Astrocyte (in vitro differentiated cells and primary cell): ENCODE results near the gene ADAMTS10.

Source experiments
- EZH2 ChIP-seq: IDR thresholded peaks from 2 replicates; pipeline ENCODE4 v1.6.1; 2012; ENCODE audit warnings: mild to moderate bottlenecking, low read length, inconsistent platforms; ENCODE audit not compliant: insufficient read depth
- TF ChIP-seq, protein P1 (sequence below): IDR thresholded peaks from 2 replicates; pipeline ENCODE4 v1.5.1; 2011; ENCODE audit warnings: low read depth, mild to moderate bottlenecking, inconsistent platforms, low read length, moderate library complexity; ENCODE audit not compliant: insufficient read depth

DNA sequence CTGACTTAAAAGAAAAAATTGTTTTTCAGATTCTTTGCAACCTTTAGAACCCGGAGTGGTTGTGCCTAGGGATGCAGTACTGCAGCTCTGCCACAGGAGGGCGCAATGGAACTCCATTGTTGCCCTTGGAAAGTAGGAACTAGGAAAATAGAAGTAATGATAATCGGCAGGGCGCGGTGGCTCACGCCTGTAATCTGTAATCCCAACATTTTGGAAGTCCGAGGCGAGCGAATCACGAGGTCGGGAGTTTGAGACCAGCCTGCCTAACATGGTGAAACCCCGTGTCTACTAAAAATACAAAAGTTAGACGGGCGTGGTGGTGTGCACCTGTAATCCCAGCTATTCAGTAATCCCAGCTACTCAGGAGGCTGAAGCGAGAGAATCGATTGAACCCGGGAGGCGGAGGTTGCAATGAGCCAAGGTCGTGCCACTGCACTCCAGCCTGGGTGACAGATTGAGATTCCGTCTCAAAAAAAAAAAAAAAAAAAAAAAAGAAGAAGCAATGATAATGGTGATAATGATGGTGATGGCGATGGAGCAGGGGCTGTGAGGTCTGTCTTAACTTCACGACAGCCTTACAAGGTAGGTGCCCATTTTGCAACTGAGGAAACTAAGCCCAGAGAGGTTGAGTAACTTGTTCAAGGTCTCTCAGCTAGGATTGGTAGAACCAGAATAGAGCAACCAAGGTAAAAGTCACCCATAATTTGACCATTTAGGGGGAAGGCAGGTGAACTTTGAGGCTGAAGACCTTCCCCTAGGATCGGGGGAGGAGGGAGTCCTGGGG lies 5.5 kb upstream of the ADAMTS10 start:
- TF ChIP-seq, protein P1, sequence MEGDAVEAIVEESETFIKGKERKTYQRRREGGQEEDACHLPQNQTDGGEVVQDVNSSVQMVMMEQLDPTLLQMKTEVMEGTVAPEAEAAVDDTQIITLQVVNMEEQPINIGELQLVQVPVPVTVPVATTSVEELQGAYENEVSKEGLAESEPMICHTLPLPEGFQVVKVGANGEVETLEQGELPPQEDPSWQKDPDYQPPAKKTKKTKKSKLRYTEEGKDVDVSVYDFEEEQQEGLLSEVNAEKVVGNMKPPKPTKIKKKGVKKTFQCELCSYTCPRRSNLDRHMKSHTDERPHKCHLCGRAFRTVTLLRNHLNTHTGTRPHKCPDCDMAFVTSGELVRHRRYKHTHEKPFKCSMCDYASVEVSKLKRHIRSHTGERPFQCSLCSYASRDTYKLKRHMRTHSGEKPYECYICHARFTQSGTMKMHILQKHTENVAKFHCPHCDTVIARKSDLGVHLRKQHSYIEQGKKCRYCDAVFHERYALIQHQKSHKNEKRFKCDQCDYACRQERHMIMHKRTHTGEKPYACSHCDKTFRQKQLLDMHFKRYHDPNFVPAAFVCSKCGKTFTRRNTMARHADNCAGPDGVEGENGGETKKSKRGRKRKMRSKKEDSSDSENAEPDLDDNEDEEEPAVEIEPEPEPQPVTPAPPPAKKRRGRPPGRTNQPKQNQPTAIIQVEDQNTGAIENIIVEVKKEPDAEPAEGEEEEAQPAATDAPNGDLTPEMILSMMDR, result peak; percentile 98
- no peak for TF ChIP-seq EZH2
